ENCODE results near the gene MYPOP.

- TF ChIP-seq TCF4 (CRISPR knock-in tag; IDR thresholded peaks at IDR 0.05; ENCODE audit: borderline replicate concordance) (no peak), CSRNP3 (CRISPR knock-in tag; IDR thresholded peaks at IDR 0.05) (no peak), PATZ1 (CRISPR knock-in tag; IDR thresholded peaks at IDR 0.05; ENCODE audit: borderline replicate concordance) (no peak), RARB (CRISPR knock-in tag; IDR thresholded peaks at IDR 0.05) (no peak), ZFP3 (CRISPR knock-in tag; IDR thresholded peaks at IDR 0.05) (no peak), OSR1 (CRISPR knock-in tag; IDR thresholded peaks at IDR 0.05) (no peak), GLIS3 (CRISPR knock-in tag; IDR thresholded peaks at IDR 0.05) (no peak), POU6F1 (CRISPR knock-in tag; IDR thresholded peaks at IDR 0.05; ENCODE audit: borderline replicate concordance, low read depth) (no peak), TSHZ2 (CRISPR knock-in tag; IDR thresholded peaks at IDR 0.05) (no peak)
Observed at GRCh38 chr19:45889210-45889885, 13.1 kb downstream of the MYPOP start.
